Body of pancreas (tissue), 4 donors: ENCODE data around the gene SH3BP4. TPM values are rescaled to one million over a fixed set of nuclear protein-coding genes. Genes with fewer than 3 reads are reported as not detected.

Experiments used
- ATAC-seq: fragments of 150-250 bp; one replicate; pipeline ENCODE4 v1.9.1; 2016
- DNase-seq, 4 donors: peaks; one replicate each; pipeline ENCODE4 v3.0.0-alpha.2; 2019
- H3K27ac ChIP-seq, 4 donors: fragments of 200-600 bp; sonication (generic); 1 replicate in 3 of 4; 2 replicates in 1 of 4; pipeline versions ENCODE4 v1.5.1 to v1.6.1; 2016 to 2019; ENCODE audit warnings: mild to moderate bottlenecking in 1 of 4, mixed read lengths in 1 of 4, moderate library complexity in 1 of 4
- H3K27me3 ChIP-seq, 2 donors: fragments of 200-600 bp; sonication (generic); one replicate each; pipeline ENCODE4 v1.6.0; 2016; ENCODE audit warnings: mild to moderate bottlenecking in 1 of 2
- H3K36me3 ChIP-seq, 2 donors: fragments of 200-600 bp; sonication (generic); replicated peaks in 1 of 2; 2 replicates each; pipeline ENCODE4 v1.5.1; 2016; ENCODE audit warnings: low read depth in 2 of 2; ENCODE audit not compliant: insufficient read depth in 1 of 2
- H3K4me1 ChIP-seq: fragments of 200-600 bp; sonication (generic); one replicate; pipeline ENCODE4 v1.6.0; 2016
- H3K4me3 ChIP-seq, 2 donors: fragments of 200-600 bp; sonication (generic); 1 replicate in 1 of 2; 2 replicates in 1 of 2; pipeline ENCODE4 v1.5.1; 2016 to 2019
- H3K9me3 ChIP-seq, 3 donors: fragments of 200-600 bp; sonication (generic); 1 replicate in 2 of 3; 2 replicates in 1 of 3; pipeline ENCODE4 v1.5.1; 2016
- CTCF ChIP-seq, 7 experiments: fragments of 450-650 bp in 4 of 7; fragments of 200-600 bp in 3 of 7; sonication (generic) in 3 of 7; IDR thresholded peaks; one replicate each; pipeline ENCODE4 v1.5.1; 2016 to 2019; ENCODE audit warnings: antibody characterized with exemption in 7 of 7
- POLR2A ChIP-seq, 3 donors: fragments of 450-650 bp; IDR thresholded peaks; one replicate each; pipeline ENCODE4 v1.6.1; 2016; ENCODE audit warnings: antibody characterized with exemption in 3 of 3, mild to moderate bottlenecking in 2 of 3
- WGBS, 2 donors: methylation state at CpG; one replicate each; pipeline ENCODE4 v1.1.5; 2017; 5-methylcytosine and 5-hydroxymethylcytosine counted together
- intact Hi-C: fragments of 100-400 bp; cut with DNase I; formaldehyde crosslinking; loops from one replicate; pipeline ENCODE4 v1.15.1; 2023
- total RNA-seq, 2 donors: library from RNA; depleted of rRNA; stranded (reverse); fragments of >200 nt; gene quantifications; one replicate each; pipeline ENCODE4 v1.1.0, GENCODE V29; 2016

SH3BP4 gene
- total RNA-seq, 2 donors from 2014 or later: 62.6 to 71.9 TPM

- Histone ChIP-seq H3K9me3 (no peaks in the 10 kb centered on the region), H3K27ac (no peak overlapping the region), H3K4me3 (no peak overlapping the region), H3K27me3 (no peaks in the 10 kb centered on the region), H3K36me3 (no peaks in the 10 kb centered on the region), H3K4me1 (peaks cover 74% of the 10 kb centered on the region)
- TF ChIP-seq POLR2A (IDR thresholded peaks at IDR 0.05) (no peak), CTCF (IDR thresholded peaks at IDR 0.05) (no peak)
- ATAC-seq: no peak
- DNase-seq: no peak
- WGBS, 2 donors: 77 to 86% methylated on average over 7 of the region's 7 CpGs
- intact Hi-C loops: no loop called here
Measured at GRCh38 chr2:234971496-234971895, 19.7 kb downstream of the SH3BP4 start.

- DNase-seq (peak in 1 of 4 donors; percentile 50), ATAC-seq (peak; percentile 48)
- TF ChIP-seq POLR2A (IDR thresholded peaks at IDR 0.05): no peak
- TF ChIP-seq CTCF (IDR thresholded peaks at IDR 0.05): no peak
- intact Hi-C loops: no loop called here
- 56 to 67% methylated on average over 8 of the region's 8 CpGs for WGBS, 2 donors
- Histone ChIP-seq H3K36me3 (no peaks in the 10 kb centered on the region), H3K4me1 (peaks cover 77% of the 10 kb centered on the region), H3K27me3 (no peaks in the 10 kb centered on the region), H3K27ac (peak overlapping the region in 3 of 4 donors; percentile 86), H3K9me3 (no peaks in the 10 kb centered on the region), H3K4me3 (no peak overlapping the region)
Measured at GRCh38 chr2:234973008-234973407, 21.2 kb downstream of the SH3BP4 start.

GRCh38 chr2:234974501-234975385 is 22.9 kb downstream of the SH3BP4 start:
- TF ChIP-seq POLR2A (IDR thresholded peaks at IDR 0.05) (no peak), CTCF (IDR thresholded peaks at IDR 0.05) (peak in 1 of 7 experiments; percentile 6)
- no peak overlapping the region for H3K4me3 ChIP-seq
- intact Hi-C loops: no loop called here
- no peaks in the 10 kb centered on the region for H3K9me3 ChIP-seq
- ATAC-seq (peak; percentile 66), DNase-seq (peak; percentile 67 to 81 (median 78))
- H3K36me3 ChIP-seq: no peaks in the 10 kb centered on the region
- peaks cover 78% of the 10 kb centered on the region for H3K4me1 ChIP-seq
- WGBS, 2 donors: 31 to 36% methylated on average over 22 to 30 of the region's 30 CpGs
- H3K27ac ChIP-seq: peak overlapping the region; percentile 71 to 86 (median 86)
- no peaks in the 10 kb centered on the region for H3K27me3 ChIP-seq

GRCh38 chr2:234975611-234976010 is 23.8 kb downstream of the SH3BP4 start:
- intact Hi-C loops: no loop called here
- Histone ChIP-seq H3K4me3 (no peak overlapping the region), H3K4me1 (peaks cover 86% of the 10 kb centered on the region), H3K9me3 (no peaks in the 10 kb centered on the region), H3K36me3 (no peaks in the 10 kb centered on the region), H3K27me3 (no peaks in the 10 kb centered on the region), H3K27ac (peak overlapping the region; percentile 71 to 86 (median 86))
- 82 to 91% methylated on average over 1 of the region's 1 CpG for WGBS, 2 donors
- TF ChIP-seq POLR2A (IDR thresholded peaks at IDR 0.05) (no peak), CTCF (IDR thresholded peaks at IDR 0.05) (no peak)
- ATAC-seq (no peak), DNase-seq (no peak)
